Panc1 (cell line): ENCODE data around the gene PANX3.

Experiments used
- POLR2AphosphoS5 ChIP-seq: IDR thresholded peaks from 2 replicates; pipeline ENCODE4 v1.6.1; 2012; ENCODE audit warnings: mild to moderate bottlenecking, low read depth, low read length, moderate library complexity
- SIN3A ChIP-seq: IDR thresholded peaks from 2 replicates; pipeline ENCODE4 v1.6.1; 2012; ENCODE audit warnings: low read depth, mild to moderate bottlenecking, low read length, moderate library complexity, borderline replicate concordance; ENCODE audit not compliant: insufficient read depth
- TCF7L2 ChIP-seq: IDR thresholded peaks from 2 replicates; pipeline ENCODE4 v1.6.1; 2011; ENCODE audit warnings: mild to moderate bottlenecking, low read depth, low read length, inconsistent platforms
- TF ChIP-seq, protein P1 (sequence below): fragments of 450-650 bp; IDR thresholded peaks from 2 replicates; pipeline ENCODE4 v1.5.1; 2017; ENCODE audit warnings: mild to moderate bottlenecking
- TF ChIP-seq, protein P2 (sequence below), 2 experiments: IDR thresholded peaks; 2 replicates each; pipeline ENCODE4 v1.6.1; 2011 to 2012; ENCODE audit warnings: low read depth in 2 of 2, control low read depth in 1 of 2, low read length in 1 of 2, mild to moderate bottlenecking in 1 of 2, moderate library complexity in 1 of 2; ENCODE audit not compliant: insufficient read depth in 1 of 2

DNA sequence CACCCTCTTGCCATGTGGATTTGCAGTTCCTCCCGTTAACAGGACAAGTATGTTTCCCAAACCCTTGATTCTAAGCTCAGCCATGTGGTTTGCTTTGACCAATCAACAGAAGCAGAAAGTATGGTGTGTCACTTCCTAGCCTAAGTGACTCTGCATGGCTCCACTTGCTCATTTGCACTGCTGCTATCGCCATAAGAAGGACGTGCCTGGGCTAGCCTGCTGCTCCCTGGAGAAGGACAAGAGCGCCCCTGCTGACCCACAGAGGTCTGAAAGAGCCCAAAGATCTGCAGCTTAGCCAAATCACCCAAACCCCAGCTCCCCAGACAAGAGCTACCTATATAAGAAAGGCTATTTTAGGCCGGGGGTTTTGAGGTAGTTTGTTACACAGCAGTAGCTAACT is 29.4 kb downstream of the PANX3 start:
- TF ChIP-seq, protein P1, sequence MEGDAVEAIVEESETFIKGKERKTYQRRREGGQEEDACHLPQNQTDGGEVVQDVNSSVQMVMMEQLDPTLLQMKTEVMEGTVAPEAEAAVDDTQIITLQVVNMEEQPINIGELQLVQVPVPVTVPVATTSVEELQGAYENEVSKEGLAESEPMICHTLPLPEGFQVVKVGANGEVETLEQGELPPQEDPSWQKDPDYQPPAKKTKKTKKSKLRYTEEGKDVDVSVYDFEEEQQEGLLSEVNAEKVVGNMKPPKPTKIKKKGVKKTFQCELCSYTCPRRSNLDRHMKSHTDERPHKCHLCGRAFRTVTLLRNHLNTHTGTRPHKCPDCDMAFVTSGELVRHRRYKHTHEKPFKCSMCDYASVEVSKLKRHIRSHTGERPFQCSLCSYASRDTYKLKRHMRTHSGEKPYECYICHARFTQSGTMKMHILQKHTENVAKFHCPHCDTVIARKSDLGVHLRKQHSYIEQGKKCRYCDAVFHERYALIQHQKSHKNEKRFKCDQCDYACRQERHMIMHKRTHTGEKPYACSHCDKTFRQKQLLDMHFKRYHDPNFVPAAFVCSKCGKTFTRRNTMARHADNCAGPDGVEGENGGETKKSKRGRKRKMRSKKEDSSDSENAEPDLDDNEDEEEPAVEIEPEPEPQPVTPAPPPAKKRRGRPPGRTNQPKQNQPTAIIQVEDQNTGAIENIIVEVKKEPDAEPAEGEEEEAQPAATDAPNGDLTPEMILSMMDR, result no peak
- TF ChIP-seq, protein P2, sequence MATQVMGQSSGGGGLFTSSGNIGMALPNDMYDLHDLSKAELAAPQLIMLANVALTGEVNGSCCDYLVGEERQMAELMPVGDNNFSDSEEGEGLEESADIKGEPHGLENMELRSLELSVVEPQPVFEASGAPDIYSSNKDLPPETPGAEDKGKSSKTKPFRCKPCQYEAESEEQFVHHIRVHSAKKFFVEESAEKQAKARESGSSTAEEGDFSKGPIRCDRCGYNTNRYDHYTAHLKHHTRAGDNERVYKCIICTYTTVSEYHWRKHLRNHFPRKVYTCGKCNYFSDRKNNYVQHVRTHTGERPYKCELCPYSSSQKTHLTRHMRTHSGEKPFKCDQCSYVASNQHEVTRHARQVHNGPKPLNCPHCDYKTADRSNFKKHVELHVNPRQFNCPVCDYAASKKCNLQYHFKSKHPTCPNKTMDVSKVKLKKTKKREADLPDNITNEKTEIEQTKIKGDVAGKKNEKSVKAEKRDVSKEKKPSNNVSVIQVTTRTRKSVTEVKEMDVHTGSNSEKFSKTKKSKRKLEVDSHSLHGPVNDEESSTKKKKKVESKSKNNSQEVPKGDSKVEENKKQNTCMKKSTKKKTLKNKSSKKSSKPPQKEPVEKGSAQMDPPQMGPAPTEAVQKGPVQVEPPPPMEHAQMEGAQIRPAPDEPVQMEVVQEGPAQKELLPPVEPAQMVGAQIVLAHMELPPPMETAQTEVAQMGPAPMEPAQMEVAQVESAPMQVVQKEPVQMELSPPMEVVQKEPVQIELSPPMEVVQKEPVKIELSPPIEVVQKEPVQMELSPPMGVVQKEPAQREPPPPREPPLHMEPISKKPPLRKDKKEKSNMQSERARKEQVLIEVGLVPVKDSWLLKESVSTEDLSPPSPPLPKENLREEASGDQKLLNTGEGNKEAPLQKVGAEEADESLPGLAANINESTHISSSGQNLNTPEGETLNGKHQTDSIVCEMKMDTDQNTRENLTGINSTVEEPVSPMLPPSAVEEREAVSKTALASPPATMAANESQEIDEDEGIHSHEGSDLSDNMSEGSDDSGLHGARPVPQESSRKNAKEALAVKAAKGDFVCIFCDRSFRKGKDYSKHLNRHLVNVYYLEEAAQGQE (IDR thresholded peaks at IDR 0.05; ENCODE audit: insufficient read depth in 1 of 2, low read depth in 2 of 2, low read length in 1 of 2), result no peak
- no peak for TF ChIP-seq POLR2AphosphoS5
- no peak for TF ChIP-seq TCF7L2
- no peak for TF ChIP-seq SIN3A
